ENCODE data around the gene PARP9. TPM values are rescaled to one million over a fixed set of nuclear protein-coding genes. Genes with fewer than 3 reads are reported as not detected.

The PARP9 gene
- total and polyA plus RNA-seq, 2 of the 4 experiments (the other 2 are of a cell fraction): 6.7 to 7.7 TPM

GRCh38 chr3:122530164-122530563 is 33.9 kb downstream of the PARP9 start:
- CTCF ChIA-PET: no interaction called here
- no peak for TF ChIP-seq SMC3 (IDR thresholded peaks at IDR 0.05; ENCODE audit: low read depth, low read length)
- no peak for TF ChIP-seq USF2 (IDR thresholded peaks at IDR 0.05; ENCODE audit: low read depth, low read length)
- no peak for TF ChIP-seq CHD1 (IDR thresholded peaks at IDR 0.05; ENCODE audit: low read depth, low read length)
- TF ChIP-seq RCOR1 (IDR thresholded peaks at IDR 0.05; ENCODE audit: insufficient replicate concordance, low read length): no peak
- no peak for TF ChIP-seq MAFK (IDR thresholded peaks at IDR 0.05; ENCODE audit: low read depth, low read length)
- TF ChIP-seq FOS (IDR thresholded peaks at IDR 0.05; ENCODE audit: low read depth, low read length): no peak
- TF ChIP-seq ELK1 (IDR thresholded peaks at IDR 0.05; ENCODE audit: borderline replicate concordance, low read depth, low read length): no peak
- no peak for TF ChIP-seq BHLHE40 (IDR thresholded peaks at IDR 0.05; ENCODE audit: low read depth, low read length)
- no peak for TF ChIP-seq CEBPB (IDR thresholded peaks at IDR 0.05; ENCODE audit: low read depth, low read length)
- TF ChIP-seq RFX5 (IDR thresholded peaks at IDR 0.05; ENCODE audit: low read depth, low read length): no peak
- TF ChIP-seq MXI1 (IDR thresholded peaks at IDR 0.05; ENCODE audit: borderline replicate concordance, low read depth, low read length): no peak
- Histone ChIP-seq H2BK20ac (ENCODE audit: low read depth, low read length) (no peak overlapping the region), H4K91ac (ENCODE audit: insufficient read depth, low read depth, low read length) (no peak overlapping the region), H3K27me3 (ENCODE audit: control insufficient read depth, insufficient read depth, low read length) (no peaks in the 10 kb centered on the region), H2AK9ac (replicated peaks; ENCODE audit: low read depth, low read length, poor library complexity) (no peak overlapping the region), H2BK5ac (ENCODE audit: low read depth, low read length, poor library complexity, severe bottlenecking) (no peak overlapping the region), H2BK15ac (ENCODE audit: low read depth, low read length) (no peak overlapping the region), H3K56ac (ENCODE audit: extremely low read depth, insufficient read depth, low read length) (no peak overlapping the region), H3K36me3 (ENCODE audit: control insufficient read depth, insufficient read depth, low read length) (peaks cover 12% of the 10 kb centered on the region), H4K5ac (ENCODE audit: low read depth, low read length) (no peak overlapping the region), H4K20me1 (ENCODE audit: insufficient read depth, low read length) (no peaks in the 10 kb centered on the region), H3K9me1 (ENCODE audit: insufficient read depth, low read length) (peaks cover 12% of the 10 kb centered on the region; the same call in 1 of the 2 replicates), H3K4me2 (ENCODE audit: low read depth, low read length) (no peak overlapping the region), H2AK5ac (ENCODE audit: low read depth, low read length) (no peak overlapping the region), H3K9me3 (ENCODE audit: control insufficient read depth, insufficient read depth, low read length) (no peaks in the 10 kb centered on the region), H3K79me1 (ENCODE audit: low read depth in 1 of 2, low read length in 2 of 2) (no peaks in the 10 kb centered on the region), H3K27ac (ENCODE audit: insufficient read depth, low read length) (no peak overlapping the region), H3K4me3 (ENCODE audit: insufficient read depth, low read depth, low read length) (no peak overlapping the region), H4K8ac (ENCODE audit: low read depth in 2 of 2, low read length in 2 of 2) (no peak overlapping the region), H3K4ac (ENCODE audit: low read depth, low read length) (no peak overlapping the region), H3K9ac (ENCODE audit: low read depth, low read length) (no peak overlapping the region), H3K14ac (replicated peaks; ENCODE audit: low read depth, low read length) (no peak overlapping the region), H3K4me1 (ENCODE audit: control insufficient read depth, insufficient read depth, low read length) (no peaks in the 10 kb centered on the region), H3K23ac (ENCODE audit: low read depth, low read length) (no peak overlapping the region), H2BK120ac (ENCODE audit: low read depth, low read length) (no peak overlapping the region), H2AFZ (replicated peaks; ENCODE audit: low read length, poor library complexity) (no peak overlapping the region), H3K18ac (ENCODE audit: low read depth, low read length) (no peak overlapping the region)
- DNase-seq (no peak), ATAC-seq (ENCODE audit: low read depth) (no peak)
- POLR2A ChIA-PET (ENCODE audit: unreplicated experiment): no interaction called here
- dilution Hi-C loops (cut with HindIII; ENCODE audit: low sequenced_read_pairs, unreplicated experiment) (no loop called here), in situ Hi-C loops (cut with MboI; ENCODE audit: low sequenced_read_pairs) (no loop called here), intact Hi-C loops (cut with micrococcal nuclease) (no loop called here)
- no CpG with 5 or more reads among the region's 2 CpGs for WGBS, 2 experiments (ENCODE audit: extremely low coverage in 2 of 2, insufficient read length in 1 of 2)
- no TSS peak for BruUV-seq (replicated peaks)

Measured in IMR-90 (cell line).